WTC11 (cell line): ENCODE data around the gene KCND1. TPM values are rescaled to one million over a fixed set of nuclear protein-coding genes. Genes with fewer than 3 reads are reported as not detected.

ENCODE experiments used
- ATAC-seq: fragments of 200-7000 bp; cut with Tn5 transposase; 2 replicates; pipeline ENCODE4 v1.10.0; 2021; ENCODE audit warnings: mild to moderate bottlenecking, moderate library complexity
- CTCF ChIA-PET: fragments of 300-600 bp; sonication (Branson Sonifier 250); formaldehyde crosslinking; loops from one replicate; lab custom pipeline; 2021; ENCODE audit warnings: antibody characterized with exemption; lab: Charles Lee
- POLR2A ChIA-PET: fragments of 350-600 bp; sonication (Branson Sonifier 250); formaldehyde crosslinking; loops from one replicate; lab custom pipeline; 2021; ENCODE audit warnings: antibody characterized with exemption; lab: Charles Lee
- DNase-seq: peaks from one replicate; pipeline ENCODE4 v3.0.0; 2021; ENCODE audit warnings: low spot score
- H3K27ac Mint-ChIP-seq: 2 replicates; pipeline ENCODE4 v1.8.0; 2021; ENCODE audit warnings: mixed read lengths
- H3K27me3 Mint-ChIP-seq: 2 replicates; pipeline ENCODE4 v1.8.0; 2021; ENCODE audit warnings: low read depth, mild to moderate bottlenecking, moderate library complexity, mixed read lengths
- H3K36me3 Mint-ChIP-seq: 2 replicates; pipeline ENCODE4 v1.8.0; 2021; ENCODE audit warnings: mixed read lengths
- H3K4me1 Mint-ChIP-seq: 2 replicates; pipeline ENCODE4 v1.8.0; 2022; ENCODE audit warnings: mixed read lengths
- H3K4me3 Mint-ChIP-seq: 2 replicates; pipeline ENCODE4 v1.8.0; 2021; ENCODE audit warnings: mild to moderate bottlenecking, moderate library complexity, mixed read lengths
- H3K9me3 Mint-ChIP-seq: 2 replicates; pipeline ENCODE4 v1.8.0; 2021; ENCODE audit warnings: mixed read lengths
- ATF1 ChIP-seq: sonication (generic); formaldehyde crosslinking; IDR thresholded peaks from 2 replicates; pipeline ENCODE4 v1.8.1; 2023; ENCODE audit warnings: mild to moderate bottlenecking, moderate library complexity, missing genetic modification reagents
- CREB1 ChIP-seq: sonication (generic); formaldehyde crosslinking; IDR thresholded peaks from 2 replicates; pipeline ENCODE4 v1.8.0; 2023; ENCODE audit warnings: mild to moderate bottlenecking, missing genetic modification reagents
- E2F1 ChIP-seq: sonication (generic); formaldehyde crosslinking; IDR thresholded peaks from 2 replicates; pipeline ENCODE4 v1.8.0; 2022; ENCODE audit warnings: mild to moderate bottlenecking, missing genetic modification reagents
- EMX1 ChIP-seq: fragments of 250-450 bp; sonication (Bioruptor Pico); IDR thresholded peaks from 2 replicates; pipeline ENCODE4 v1.8.0; 2021; ENCODE audit warnings: mild to moderate bottlenecking
- ESRRA ChIP-seq: sonication (generic); formaldehyde crosslinking; IDR thresholded peaks from 2 replicates; pipeline ENCODE4 v1.8.1; 2022; ENCODE audit warnings: mild to moderate bottlenecking, missing genetic modification reagents, borderline replicate concordance
- FOXP1 ChIP-seq: sonication (generic); formaldehyde crosslinking; IDR thresholded peaks from 2 replicates; pipeline ENCODE4 v1.8.0; 2022; ENCODE audit warnings: missing genetic modification reagents, mild to moderate bottlenecking, moderate library complexity, borderline replicate concordance
- KAT7 ChIP-seq: sonication (generic); formaldehyde crosslinking; IDR thresholded peaks from 2 replicates; pipeline ENCODE4 v1.8.1; 2023; ENCODE audit warnings: missing genetic modification reagents, mild to moderate bottlenecking, borderline replicate concordance
- MAX ChIP-seq: sonication (generic); formaldehyde crosslinking; IDR thresholded peaks from 2 replicates; pipeline ENCODE4 v1.8.0; 2022; ENCODE audit warnings: mild to moderate bottlenecking, missing genetic modification reagents
- MXD4 ChIP-seq: fragments of 250-450 bp; sonication (Bioruptor Pico); IDR thresholded peaks from 2 replicates; pipeline ENCODE4 v1.8.0; 2021; ENCODE audit warnings: mild to moderate bottlenecking, moderate library complexity, borderline replicate concordance
- PREB ChIP-seq: sonication (generic); formaldehyde crosslinking; IDR thresholded peaks from 2 replicates; pipeline ENCODE4 v1.8.1; 2022; ENCODE audit warnings: mild to moderate bottlenecking, missing genetic modification reagents, moderate library complexity, borderline replicate concordance
- RORB ChIP-seq: fragments of 250-450 bp; sonication (Bioruptor Pico); IDR thresholded peaks from 2 replicates; pipeline ENCODE4 v1.9.0; 2021; ENCODE audit warnings: mild to moderate bottlenecking
- SOX15 ChIP-seq: fragments of 250-450 bp; sonication (Bioruptor Pico); IDR thresholded peaks from 2 replicates; pipeline ENCODE4 v1.9.0; 2021; ENCODE audit warnings: mild to moderate bottlenecking
- SP1 ChIP-seq: sonication (generic); formaldehyde crosslinking; conservative IDR thresholded peaks from 2 replicates; pipeline ENCODE4 v1.8.1; 2022; ENCODE audit warnings: missing genetic modification reagents
- TCF7 ChIP-seq: sonication (generic); formaldehyde crosslinking; IDR thresholded peaks from 2 replicates; pipeline ENCODE4 v1.8.0; 2022; ENCODE audit warnings: mild to moderate bottlenecking, low read depth, missing genetic modification reagents, moderate library complexity
- TEAD1 ChIP-seq: sonication (generic); formaldehyde crosslinking; IDR thresholded peaks from 2 replicates; pipeline ENCODE4 v1.8.0; 2022; ENCODE audit warnings: mild to moderate bottlenecking, missing genetic modification reagents
- USF1 ChIP-seq: sonication (generic); formaldehyde crosslinking; IDR thresholded peaks from 2 replicates; pipeline ENCODE4 v1.8.0; 2022; ENCODE audit warnings: mild to moderate bottlenecking, missing genetic modification reagents
- USF2 ChIP-seq: sonication (generic); formaldehyde crosslinking; IDR thresholded peaks from 2 replicates; pipeline ENCODE4 v1.8.1; 2023; ENCODE audit warnings: mild to moderate bottlenecking, missing genetic modification reagents, moderate library complexity
- ZMAT4 ChIP-seq: fragments of 250-450 bp; sonication (Bioruptor Pico); IDR thresholded peaks from 2 replicates; pipeline ENCODE4 v1.9.0; 2021; ENCODE audit warnings: mild to moderate bottlenecking
- ZSCAN18 ChIP-seq: fragments of 250-450 bp; sonication (Bioruptor Pico); IDR thresholded peaks from 2 replicates; pipeline ENCODE4 v2.1.2; 2022; ENCODE audit warnings: mild to moderate bottlenecking, moderate library complexity
- total RNA-seq: library from RNA; stranded (reverse); gene quantifications from 3 replicates; pipeline ENCODE4 v1.2.3, GENCODE V29; 2021

Gene KCND1
- total RNA-seq, 1 experiment from 2014 or later, result 5.4 TPM

GRCh38 chrX:48957477-48957826 is 14.2 kb downstream of the KCND1 start, which contains the start of gene OTUD5:
TSS of gene OTUD5 (minus strand) at chrX:48957607. CDS start at chrX:48957570, 37 bp downstream.
- H3K4me1 Mint-ChIP-seq, result peaks cover 11% of the 10 kb centered on the region; the same call in 1 of the 2 replicates
- no peak for TF ChIP-seq ESRRA (CRISPR knock-in tag)
- no peak for TF ChIP-seq CREB1 (CRISPR knock-in tag)
- TF ChIP-seq USF1 (CRISPR knock-in tag), result no peak
- TF ChIP-seq USF2 (CRISPR knock-in tag), result no peak
- TF ChIP-seq ZMAT4 (CRISPR knock-in tag), result no peak
- TF ChIP-seq FOXP1 (CRISPR knock-in tag), result no peak
- TF ChIP-seq SP1 (CRISPR knock-in tag), result no peak
- no peak for TF ChIP-seq RORB (CRISPR knock-in tag)
- no peak for TF ChIP-seq KAT7
- no peak for TF ChIP-seq EMX1 (CRISPR knock-in tag)
- TF ChIP-seq ATF1 (CRISPR knock-in tag), result no peak
- TF ChIP-seq TCF7 (CRISPR knock-in tag), result no peak
- no peak for TF ChIP-seq SOX15 (CRISPR knock-in tag)
- ChIA-PET CTCF (interaction anchor here (1.6 to 1.9 kb wide), 2 partner anchors 14 to 38 kb away, joined by 3 to 17 read pairs; partner anchors contain the start of gene KCND1), POLR2A (interaction anchor here (1.0 kb wide), 1 partner anchor 14 kb away, joined by 4 read pairs; the partner anchor contains the start of gene KCND1)
- DNase-seq, result no peak
- H3K4me3 Mint-ChIP-seq, result peak within 1 kb of the TSS; percentile 99
- H3K36me3 Mint-ChIP-seq, result peaks cover 11% of the 10 kb centered on the region; the same call in 1 of the 2 replicates
- H3K27ac Mint-ChIP-seq, result peak within 1 kb of the TSS; percentile 100
- no peaks in the 10 kb centered on the region for H3K9me3 Mint-ChIP-seq
- peak; percentile 24 for ATAC-seq
- no peaks in the 10 kb centered on the region for H3K27me3 Mint-ChIP-seq

GRCh38 chrX:48956728-48957414 is 14.8 kb downstream of the KCND1 start:
- Mint-ChIP-seq H3K27ac (0 out of 2 replicates have a peak overlapping the region, but pooled peaks have one; percentile 49), H3K27me3 (no peaks in the 10 kb centered on the region), H3K4me1 (peaks cover 11% of the 10 kb centered on the region; the same call in 1 of the 2 replicates), H3K36me3 (peaks cover 11% of the 10 kb centered on the region; the same call in 1 of the 2 replicates), H3K9me3 (no peaks in the 10 kb centered on the region), H3K4me3 (peak overlapping the region; percentile 74)
- TF ChIP-seq E2F1 (CRISPR knock-in tag) (no peak), MAX (CRISPR knock-in tag) (no peak), ZSCAN18 (no peak), MXD4 (no peak), KAT7 (0 out of 2 replicates have a peak, but pooled peaks have one; percentile 66), PREB (CRISPR knock-in tag) (no peak), TEAD1 (CRISPR knock-in tag) (no peak)
- ATAC-seq, result no peak
- POLR2A ChIA-PET, result interaction anchor here (1.0 kb wide), 1 partner anchor 15 kb away, joined by 4 read pairs; the partner anchor contains the start of gene KCND1
- DNase-seq, result no peak
- CTCF ChIA-PET, result interaction anchor here (1.6 kb wide), 1 partner anchor 37 kb away, joined by 3 read pairs; no protein-coding TSS in a partner anchor
